Epithelial cell of proximal tubule (primary cell): Measurements from ENCODE around the gene PHACTR1. TPM values are rescaled to one million over a fixed set of nuclear protein-coding genes. Genes with fewer than 3 reads are reported as not detected.

ENCODE experiments used
- DNase-seq: peaks from one replicate; pipeline ENCODE4 v3.0.0-alpha.2; 2011; ENCODE audit warnings: low read depth
- H3K4me3 ChIP-seq: 2 replicates; pipeline ENCODE4 v1.5.1; 2011; ENCODE audit warnings: low read depth, mild to moderate bottlenecking, low read length
- CTCF ChIP-seq: conservative IDR thresholded peaks from 2 replicates; pipeline ENCODE4 v1.5.1; 2012; ENCODE audit warnings: low read depth, mild to moderate bottlenecking, low read length
- total RNA-seq: library from RNA; depleted of rRNA; stranded (reverse); fragments of >200 nt; gene quantifications from 2 replicates; pipeline ENCODE4 v1.2.3, GENCODE V29; 2015

Gene PHACTR1
- total RNA-seq, 1 donor from 2014 or later, result 0.98 TPM

GRCh38 chr6:13278164-13278563, 561.6 kb downstream of the PHACTR1 start:
- no peak for DNase-seq
- H3K4me3 ChIP-seq, result no peak overlapping the region
- TF ChIP-seq CTCF, result peak; percentile 43

DNA sequence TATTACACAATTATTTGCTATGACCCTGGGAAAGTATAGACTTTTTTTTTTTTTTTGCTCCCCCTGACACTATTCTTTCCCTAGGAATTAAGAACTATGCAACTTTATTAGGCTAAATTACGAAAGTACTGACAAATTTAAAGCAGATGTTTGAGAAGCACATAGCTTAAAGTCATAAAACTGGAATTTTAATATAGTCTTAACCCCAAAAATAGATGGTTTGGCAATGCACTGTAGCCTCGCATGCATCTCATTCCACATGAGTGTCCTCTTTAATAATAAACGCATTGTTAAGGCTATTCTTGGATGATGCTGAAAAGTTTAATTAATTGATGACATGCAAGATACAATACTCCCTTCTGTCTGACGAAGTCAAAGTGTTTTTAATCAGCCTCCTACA, 562.4 kb downstream of the PHACTR1 start:
- no peak overlapping the region for H3K4me3 ChIP-seq
- no peak for TF ChIP-seq CTCF
- DNase-seq, result no peak

DNA sequence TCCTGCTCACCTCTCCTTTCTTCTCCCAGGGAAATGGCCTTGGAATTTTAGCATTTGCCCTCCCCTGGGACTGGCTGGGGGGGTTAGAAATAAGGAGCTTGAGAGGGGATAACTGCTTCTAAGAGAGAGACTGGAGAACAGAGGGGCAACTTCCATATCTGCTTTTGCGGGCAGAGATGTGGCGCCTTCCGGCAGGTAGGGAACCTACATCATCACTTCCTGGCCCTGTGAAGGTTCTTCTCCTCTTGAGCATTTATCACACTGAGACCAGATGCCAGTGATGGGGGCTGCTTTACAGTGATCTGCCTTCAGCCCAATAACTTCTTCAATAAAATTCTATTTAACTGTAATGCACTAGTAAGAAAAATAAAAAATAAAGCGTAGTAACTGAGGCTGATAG, 563.7 kb downstream of the PHACTR1 start:
- DNase-seq, result no peak
- no peak for TF ChIP-seq CTCF
- no peak overlapping the region for H3K4me3 ChIP-seq

GRCh38 chr6:13281686-13282085, 565.1 kb downstream of the PHACTR1 start:
- no peak for TF ChIP-seq CTCF
- DNase-seq, result no peak

DNA sequence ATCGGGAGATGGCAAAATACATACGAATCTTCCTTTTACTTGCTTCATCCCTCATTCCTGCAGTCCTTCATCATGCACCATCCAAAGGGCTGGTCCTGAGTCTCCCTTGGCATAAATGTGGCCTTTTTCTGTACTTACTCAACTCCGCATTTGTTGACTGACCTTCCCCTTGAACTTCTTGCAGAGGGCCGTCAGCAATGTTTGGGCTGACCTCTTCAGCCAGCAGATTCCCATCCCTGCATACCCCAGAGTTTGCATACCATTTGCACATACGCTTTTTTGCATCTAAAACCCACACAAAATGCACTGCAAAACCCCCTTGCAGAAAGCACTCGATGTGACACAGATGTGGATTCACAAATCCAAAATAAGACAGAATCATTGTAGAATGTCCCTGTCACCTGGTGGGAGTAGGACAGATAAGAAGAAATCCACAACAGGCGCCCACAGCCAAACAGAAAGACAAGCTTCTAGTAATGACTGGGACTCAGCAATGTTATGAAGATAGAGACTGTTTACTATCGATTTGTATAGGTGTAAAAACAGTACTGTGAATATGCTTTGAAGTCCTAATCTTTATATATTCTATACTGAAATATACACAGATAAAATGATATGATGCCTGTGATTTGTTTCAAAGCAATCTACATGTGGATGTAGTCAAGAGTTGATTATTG, 566.0 kb downstream of the PHACTR1 start:
- no peak for DNase-seq
- H3K4me3 ChIP-seq, result no peak overlapping the region
- TF ChIP-seq CTCF, result no peak

More at GRCh38 chr6:13281686-13282085, 565.1 kb downstream of the PHACTR1 start:
- no peak overlapping the region for H3K4me3 ChIP-seq

DNA sequence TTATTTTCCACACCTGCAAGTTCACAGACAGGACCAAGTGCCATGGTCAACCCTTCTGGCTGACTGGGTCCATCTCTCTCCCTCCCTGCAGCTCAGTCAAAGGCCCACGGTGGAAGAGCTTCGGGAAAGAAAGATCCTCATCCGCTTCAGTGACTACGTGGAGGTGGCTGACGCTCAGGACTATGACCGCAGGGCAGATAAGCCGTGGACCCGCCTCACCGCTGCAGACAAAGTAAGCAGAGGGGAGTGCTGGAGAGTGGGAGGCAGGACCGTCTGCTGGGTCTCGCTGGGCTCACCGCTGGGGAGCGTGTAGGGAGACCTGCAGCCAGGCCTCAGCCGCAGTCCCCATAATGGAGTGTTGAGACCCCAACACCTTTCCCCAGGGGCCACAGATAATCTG, 566.8 kb downstream of the PHACTR1 start:
- no peak for TF ChIP-seq CTCF
- DNase-seq, result no peak
- H3K4me3 ChIP-seq, result no peak overlapping the region

- no peak overlapping the region for H3K4me3 ChIP-seq
- no peak for DNase-seq
- no peak for TF ChIP-seq CTCF
These were observed 568.1 kb downstream of the PHACTR1 start for GRCh38 chr6:13284646-13285045.
